Ureter (tissue), 1 donor: ENCODE data around the gene FAM3B. TPM values are rescaled to one million over a fixed set of nuclear protein-coding genes. Genes with fewer than 3 reads are reported as not detected.
A peak's percentile ranks its signal among the peaks of the same experiment; 100 is the strongest.
"Not testable (repeated sequence)": the region's sequence is repeated elsewhere in the genome, so short reads cannot be mapped to it uniquely, and the experiment has no call there.

Source experiments
- DNase-seq: peaks from one replicate; pipeline ENCODE4 v3.0.0-alpha.2; 2020; ENCODE audit warnings: low spot score
- total RNA-seq: library from RNA; stranded (reverse); gene quantifications from one replicate; pipeline ENCODE4 v1.2.4, GENCODE V29; 2023
- donor health status: DM: yes; HTN: yes; CAD: no.

FAM3B gene
- total RNA-seq, 1 donor from 2014 or later: 116 TPM

DNA sequence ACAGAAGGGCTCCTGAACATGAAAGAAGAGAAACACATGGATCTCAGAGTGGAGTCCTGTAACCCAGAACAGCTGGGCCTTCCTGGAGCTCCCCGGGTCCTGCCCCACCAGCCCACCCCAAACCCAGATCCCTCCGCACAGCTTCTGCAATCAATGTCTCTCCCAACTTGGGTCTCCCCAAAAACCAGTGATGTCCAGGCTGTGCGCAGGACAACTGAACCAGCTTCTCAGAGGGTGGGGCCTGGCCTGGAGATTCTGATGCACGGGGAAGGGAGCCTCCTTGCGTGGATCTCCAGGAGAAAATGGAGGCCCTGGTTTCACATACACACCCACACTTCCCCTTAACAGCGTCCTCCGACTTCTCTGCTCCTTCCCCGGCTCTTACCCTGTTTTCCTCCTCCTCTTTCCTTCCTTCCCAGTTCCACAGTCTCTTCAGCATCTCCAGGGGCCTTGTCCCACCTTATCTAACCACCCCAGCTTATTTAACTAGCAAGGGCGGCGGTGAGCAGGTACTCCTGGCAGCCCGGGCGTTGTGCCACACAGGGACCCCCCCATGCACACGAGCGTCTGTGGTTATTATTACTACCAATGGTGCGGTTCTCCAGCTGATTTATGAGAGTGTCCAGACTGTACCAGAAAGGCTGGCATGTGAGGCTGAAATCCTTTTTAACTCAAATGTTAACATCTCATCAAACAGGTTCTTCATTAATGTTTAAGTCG, 34.0 kb downstream of the FAM3B start:
- DNase-seq: no peak

DNA sequence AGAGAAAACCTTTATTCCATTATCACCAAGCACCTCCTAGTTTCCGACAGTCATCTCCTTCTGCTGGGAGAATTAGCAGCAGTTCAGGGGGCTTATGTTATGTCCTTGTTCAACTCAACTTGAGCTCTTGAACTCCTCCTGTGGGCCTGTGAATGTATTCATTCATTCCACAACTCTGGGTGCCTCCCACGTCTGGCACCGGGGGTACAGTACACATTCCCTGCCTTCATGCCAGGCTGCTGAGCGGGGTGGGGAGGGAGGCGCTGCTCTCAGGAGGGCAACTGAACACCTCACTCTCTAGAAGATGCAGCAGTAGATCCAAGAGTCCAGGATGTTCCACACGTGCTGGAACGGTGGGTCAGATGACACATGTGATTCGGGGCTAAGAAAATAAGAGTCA, 40.9 kb downstream of the FAM3B start:
- no peak for DNase-seq

DNA sequence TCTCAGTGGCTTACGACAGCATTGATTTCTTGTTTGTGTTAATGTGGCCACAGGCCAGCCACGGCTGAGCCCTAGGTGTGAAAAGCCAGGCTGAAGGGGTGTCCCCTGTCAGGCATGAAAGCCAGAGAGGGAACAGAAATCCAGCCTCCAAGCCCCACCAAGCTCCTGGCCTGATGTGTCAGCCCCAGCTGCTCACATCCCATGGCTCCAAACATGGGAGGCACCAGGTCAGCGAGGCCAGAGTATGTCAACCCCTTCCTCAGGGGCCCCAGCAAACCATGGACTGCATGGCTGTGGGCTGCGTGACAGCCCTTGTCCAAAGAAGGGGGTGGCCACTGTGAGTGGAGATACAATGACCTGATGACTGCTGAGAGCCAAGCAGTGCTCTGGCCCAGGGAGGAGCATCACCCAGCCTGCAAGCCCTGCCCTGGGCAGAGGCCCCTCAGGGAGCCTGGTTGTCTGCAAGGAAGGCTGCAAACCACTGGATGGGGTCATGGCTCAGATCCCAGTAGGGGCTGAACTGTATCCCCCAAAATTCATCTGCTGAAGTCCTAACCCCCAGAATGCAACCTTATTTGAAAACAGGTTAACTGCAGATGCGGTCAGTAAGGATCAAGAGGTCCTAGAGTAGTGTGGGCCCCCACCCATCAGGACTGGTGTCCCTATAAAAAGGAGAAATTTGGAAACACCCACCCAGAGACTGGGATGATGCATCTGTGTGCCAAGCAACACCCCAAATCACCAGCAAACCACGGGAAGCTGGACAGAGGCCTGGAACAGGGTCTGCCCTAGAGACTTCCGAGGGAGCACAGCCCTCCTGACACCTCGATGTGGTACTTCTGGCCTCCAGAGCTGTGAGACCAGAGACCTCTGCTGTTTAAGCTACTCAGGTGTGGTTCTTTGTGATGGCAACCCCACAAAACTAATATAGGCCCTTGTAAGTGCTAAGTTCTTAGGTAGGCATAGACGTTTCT, 41.9 kb downstream of the FAM3B start:
- DNase-seq: no peak

DNA sequence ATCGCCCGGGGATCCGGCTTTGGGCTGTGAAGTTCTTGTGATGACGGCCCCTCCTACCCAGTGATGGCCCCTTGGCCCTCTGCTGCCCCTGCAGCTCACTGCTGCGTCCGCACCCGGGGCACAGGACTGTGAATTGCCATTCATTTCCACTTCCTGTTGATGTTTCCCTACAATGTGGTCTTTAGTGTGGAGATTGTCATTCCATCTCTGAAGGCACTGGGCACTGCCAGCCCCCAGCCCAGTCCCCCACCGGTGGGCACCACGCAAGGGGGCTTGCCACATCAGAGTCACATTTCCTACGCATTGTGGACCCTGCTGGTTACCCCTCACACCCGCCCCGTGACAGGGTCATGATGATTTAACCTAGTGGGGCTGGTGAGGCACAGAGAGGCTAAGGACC, 42.7 kb downstream of the FAM3B start:
- no peak for DNase-seq

DNA sequence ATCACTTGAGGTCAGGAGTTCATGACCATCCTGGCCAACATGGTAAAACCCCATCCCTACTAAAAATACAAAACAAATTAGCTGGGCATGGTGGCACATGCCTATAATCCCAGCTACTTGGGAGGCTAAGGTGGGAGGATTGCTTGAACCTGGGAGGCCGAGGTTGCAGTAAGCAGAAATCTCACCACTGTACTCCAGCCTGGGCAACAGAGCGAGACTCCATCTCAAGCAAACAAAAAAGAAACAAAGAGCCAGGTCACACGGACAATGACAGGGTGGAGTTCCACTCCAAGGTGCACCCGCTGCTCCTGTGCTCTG, 43.1 kb downstream of the FAM3B start:
- not testable (repeated sequence) for DNase-seq

DNA sequence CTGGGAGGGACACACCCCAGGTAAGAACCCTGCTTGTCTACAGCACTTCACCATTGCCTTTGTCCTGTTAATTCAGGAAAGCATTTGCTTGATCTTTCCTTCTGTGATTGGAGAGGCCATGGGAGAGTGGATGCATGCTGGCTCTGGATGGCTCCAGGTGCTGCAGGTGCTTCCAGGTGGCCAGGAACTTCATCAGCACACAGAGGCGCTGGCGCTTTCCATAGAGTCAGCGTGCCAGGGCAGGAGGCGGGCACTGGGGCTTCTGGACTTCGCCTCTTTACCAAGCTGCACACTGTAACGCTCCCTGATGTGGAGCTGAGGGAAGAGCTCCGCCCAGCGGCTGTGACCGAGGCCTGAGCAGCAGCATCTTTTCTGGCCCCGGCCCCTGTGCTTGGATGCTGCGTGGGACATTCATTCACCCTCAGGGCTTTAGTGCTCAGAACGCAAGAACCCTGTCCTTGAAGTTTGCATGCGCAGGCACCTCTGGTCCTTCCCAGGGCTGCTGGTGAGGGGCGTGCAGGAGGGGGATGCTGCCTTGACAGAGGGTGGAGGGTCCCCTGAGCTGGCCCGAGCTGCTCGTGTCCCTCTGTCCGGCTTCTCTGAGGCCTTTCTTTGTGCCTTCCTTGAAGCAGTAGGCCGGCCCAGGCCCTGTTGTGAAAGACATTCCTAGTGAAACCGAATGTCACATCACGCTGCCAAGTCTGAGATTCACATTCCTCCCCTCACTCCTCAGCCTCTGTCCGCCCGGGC, 43.6 kb downstream of the FAM3B start:
- no peak for DNase-seq

DNA sequence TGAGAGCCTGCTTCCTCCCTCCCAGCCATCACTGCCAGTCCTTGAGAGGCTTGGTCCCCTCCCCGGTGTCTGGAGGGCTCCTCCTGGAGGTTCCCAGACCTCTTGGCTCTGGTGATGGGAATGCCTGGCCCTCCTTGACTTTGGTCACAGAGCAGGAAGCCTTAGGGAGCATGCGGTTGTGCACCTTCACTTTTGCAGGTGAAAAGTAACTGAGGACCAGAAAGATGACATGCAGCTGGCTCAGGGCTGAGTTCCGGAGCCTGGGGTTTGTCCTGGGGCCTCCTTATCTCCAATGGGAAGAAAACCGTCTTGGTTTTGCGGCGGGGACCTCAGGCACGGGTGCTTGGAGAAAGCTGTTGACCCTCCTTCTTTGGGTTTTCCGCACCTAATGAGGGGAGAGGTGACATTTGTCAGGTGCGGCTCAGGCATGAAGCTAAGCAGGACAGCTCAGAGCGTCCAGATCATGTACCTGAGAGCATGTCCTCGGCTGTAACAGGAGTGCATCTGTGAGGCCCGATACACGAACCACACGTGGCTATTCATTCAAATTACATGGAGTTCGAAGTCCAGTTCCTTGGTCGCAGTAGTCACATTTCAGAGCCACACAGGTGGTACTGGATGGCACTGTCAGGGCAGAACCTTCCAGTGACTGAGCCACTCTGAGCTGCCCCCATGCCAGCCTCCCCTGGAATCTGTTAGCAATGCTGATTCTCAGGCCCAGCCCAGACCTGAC, 44.6 kb downstream of the FAM3B start:
- DNase-seq: no peak

DNA sequence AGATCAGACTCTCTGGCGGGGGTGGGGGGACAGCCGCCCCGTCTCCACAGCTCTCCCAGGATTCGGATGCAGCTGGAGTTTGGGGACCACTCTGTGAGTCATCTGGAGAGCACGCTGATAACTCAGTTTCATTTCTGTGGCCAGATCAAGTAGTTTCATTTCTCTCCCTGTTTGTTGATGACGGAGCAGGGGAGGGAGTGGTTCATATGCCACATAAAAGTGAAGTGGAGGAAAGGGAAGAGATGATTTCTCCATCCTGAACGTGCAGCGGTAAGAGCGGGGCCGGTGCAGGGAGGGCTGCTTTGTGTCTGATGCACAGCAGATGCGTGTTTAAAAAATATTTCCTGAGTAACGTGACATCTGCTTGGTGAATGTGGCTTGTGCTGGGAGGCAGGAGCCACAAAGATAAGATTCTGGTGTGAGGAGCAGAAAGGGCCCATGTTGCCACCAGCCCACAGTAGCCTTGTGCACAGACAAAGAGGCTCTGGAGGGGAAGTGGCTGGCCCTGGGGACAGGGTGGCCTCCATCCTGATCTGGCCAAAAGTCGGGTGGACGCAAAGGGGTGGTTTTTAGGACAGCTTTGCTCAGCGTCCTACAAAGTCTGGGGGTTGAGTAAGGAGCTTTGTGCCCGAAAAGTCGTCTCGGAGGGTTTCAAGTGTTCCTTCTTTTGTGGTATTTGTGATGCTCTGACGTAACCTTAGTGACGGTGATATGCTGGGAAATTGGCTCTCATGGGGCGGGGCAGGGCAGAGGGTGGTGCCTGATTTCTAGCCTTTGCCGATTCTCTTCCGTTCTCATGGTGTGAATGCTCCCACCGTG, 45.4 kb downstream of the FAM3B start, which contains the start of gene MX2:
MX2 (plus strand) TSS at position 242 of the 819 bp plus-strand sequence. CDS start 14,880 bp downstream, outside the sequence.
- DNase-seq: peak; percentile 76

DNA sequence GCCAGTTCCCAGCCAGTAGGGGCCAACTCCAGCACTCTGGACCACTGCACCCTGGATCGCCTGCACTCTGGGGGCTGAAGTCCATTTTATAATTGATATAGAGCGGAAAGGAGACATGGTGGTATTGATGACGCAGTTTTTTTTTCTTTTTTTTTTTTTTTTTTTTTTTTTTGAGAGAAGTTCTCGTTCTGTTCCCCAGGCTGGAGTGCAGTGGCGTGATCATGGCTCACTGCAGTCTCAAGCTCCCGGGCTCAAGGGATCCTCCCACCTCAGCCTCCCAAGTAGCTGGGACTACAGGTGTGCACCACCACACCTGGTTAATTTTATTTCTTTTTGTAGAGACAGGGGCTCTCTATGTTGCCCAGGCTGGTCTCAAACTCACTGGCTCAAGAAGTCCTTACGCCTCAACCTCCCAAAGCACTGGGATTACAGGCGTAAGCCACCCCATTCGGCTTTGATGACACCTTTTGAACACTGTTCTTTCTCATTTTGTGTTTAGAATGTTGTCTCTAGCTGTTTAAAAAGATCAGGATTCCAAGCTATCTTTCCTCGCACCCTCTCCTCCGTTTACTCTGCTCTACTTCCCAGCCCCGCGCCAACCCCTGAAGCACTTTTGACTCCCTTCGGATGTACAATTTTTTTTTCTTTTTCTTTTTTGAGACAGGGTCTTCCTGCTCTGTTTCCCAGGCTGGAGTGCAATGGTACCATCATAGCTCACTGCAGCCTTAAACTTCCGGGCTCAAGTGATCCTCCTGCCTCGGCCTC, 46.2 kb downstream of the FAM3B start:
- DNase-seq: no peak

DNA sequence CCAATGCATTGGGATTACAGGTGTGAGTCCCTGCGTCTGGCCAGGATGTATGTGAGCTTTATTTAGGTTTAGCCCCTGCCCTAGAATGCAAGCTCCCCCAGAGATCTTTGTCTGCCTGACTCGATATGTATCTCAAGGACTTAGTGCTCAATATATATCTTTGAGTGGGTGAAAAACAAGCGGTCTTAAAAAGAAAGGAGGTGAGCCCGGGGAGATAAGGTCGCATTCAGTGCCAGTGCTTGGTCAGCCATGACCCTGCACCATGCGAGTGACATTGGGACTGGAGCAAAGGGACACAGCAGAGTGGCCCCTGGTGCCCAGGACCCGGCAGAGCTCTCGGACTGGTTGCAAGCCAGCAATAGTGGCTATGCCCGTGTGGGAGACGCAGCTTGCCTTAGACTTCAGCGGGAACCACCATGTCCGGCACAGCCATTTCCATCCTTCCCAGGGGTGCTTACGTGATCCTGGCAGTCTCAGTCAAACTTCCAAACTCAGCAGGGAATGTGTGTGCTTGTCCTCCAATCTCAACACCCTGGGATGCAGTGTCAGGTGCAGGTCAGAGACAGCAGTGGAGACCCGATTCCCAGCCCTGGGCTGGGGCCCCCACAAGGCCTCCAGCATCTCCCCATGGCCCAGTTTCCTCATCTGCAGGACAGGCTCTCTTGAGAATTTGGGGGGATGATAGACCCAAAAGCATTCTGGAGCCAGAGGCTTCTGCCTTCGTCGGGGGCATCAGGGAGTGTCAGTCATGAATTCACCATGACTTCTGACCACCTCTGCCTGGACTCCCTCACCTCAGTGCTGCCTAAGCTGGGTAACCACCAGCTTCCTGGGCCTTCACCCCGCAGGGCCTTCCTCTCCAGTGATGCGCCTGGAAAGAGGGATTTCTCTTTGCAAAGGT, 47.0 kb downstream of the FAM3B start:
- DNase-seq: no peak

DNA sequence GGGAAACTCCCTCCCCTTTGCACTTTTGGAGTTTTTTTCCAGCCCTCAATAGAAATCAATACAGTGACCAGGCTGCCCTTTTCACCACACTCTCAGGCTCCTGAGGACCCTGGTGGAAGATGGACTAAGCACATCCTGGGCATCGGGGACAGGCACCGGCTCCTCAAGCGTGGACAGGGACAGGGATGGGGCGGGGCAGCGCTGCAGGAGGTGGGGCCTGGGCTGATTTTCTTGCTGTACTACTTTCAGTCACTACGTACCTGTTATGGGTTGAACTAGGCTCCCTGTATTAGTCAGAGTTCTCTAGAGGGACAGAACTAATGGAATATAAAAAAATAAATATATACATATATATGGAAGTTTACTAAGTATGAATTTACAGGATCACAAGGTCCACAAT, 47.7 kb downstream of the FAM3B start:
- DNase-seq: no peak

DNA sequence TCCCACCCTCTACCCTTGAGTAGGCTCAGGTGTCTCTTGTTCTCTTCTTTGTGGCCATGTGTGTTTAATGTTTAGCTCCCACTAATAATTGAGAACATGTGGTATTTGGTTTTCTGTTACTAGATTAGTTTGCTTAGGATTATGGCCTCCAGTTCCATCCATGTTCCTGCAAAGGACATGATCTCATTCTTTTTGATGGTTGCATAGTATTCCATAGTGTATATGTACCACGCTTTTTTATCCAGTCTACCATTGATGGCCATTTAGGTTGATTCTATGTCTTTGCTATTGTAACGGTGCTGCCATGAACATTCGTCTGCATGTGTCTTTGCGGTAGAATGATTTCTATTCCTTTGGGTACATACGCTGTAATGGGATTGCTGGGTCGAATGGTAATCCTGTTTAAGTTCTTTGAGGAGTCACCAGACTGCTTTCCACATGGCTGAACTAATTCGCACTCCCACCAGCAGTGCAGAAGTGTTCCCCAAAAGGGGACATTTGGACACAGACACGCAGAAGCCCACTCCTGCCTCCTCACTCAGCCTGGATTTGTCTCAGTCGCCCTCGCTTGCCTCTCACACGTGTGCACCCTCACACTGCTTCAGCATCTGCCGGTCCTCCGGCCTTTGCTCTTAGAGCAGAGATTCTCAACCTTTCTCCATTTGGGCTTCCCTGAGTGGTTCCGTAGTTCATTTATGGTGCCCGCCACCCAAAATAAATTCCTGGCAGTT, 48.9 kb downstream of the FAM3B start:
- no peak for DNase-seq

DNA sequence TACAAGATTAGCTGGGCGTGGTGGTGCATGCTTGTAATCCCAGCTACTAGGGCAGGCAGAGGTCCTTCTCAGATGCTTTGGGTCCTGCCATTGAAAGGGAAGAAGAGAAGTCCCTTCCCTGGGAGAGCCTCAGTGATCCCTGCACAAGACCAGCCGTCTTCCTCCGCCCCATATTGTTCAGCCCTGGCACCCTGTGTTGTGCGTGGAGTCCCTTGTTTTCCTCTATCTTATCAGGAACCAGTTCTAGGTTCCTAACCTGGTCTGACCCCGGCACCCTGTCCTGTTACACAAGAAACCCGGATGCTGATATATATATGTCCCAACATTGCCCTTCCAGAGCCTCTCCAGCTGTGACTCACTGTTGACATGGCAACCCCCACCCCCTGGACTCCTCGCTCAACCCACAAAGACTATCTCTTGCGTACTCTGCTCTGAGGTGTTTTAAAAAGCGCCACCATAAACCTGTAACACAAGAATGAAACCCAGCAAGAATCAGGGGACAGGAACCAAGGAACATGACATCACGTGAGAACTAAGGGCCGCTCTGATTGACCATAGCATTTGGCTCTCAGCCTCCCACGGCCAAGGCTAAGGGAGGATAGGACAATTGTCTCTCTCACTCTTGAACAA, 50.0 kb downstream of the FAM3B start:
- peak; percentile 77 for DNase-seq

DNA sequence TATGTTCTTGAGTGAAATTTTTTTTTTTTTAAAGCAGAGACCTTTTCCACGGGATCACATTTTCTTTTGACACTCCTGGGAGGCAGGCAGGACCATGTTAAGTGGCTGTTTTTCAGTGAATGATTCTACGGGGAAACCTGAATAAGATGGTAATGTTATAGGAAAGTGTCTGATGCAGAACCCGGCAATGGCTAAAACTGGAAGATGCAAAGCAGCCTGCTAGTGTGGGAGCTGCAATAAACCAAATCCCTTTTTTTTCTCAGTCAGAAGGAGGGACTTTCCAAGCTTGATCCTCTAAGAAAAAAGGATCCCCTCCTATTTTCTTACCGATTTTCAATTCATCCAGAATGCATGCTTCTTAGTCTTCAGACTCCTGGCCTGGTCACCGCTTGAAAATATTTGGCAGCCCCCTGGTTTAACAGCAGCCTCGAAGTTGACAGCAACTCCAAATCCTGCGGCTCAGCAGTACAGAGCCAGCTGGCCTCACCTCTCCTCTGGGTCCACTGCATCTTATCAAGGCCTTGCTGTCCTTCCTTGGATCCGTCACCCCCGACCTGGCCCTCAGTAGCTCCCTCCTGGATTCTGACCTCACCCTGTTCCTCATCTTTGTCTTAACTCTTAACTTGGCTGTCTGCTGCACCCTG, 50.8 kb downstream of the FAM3B start:
- no peak for DNase-seq

DNA sequence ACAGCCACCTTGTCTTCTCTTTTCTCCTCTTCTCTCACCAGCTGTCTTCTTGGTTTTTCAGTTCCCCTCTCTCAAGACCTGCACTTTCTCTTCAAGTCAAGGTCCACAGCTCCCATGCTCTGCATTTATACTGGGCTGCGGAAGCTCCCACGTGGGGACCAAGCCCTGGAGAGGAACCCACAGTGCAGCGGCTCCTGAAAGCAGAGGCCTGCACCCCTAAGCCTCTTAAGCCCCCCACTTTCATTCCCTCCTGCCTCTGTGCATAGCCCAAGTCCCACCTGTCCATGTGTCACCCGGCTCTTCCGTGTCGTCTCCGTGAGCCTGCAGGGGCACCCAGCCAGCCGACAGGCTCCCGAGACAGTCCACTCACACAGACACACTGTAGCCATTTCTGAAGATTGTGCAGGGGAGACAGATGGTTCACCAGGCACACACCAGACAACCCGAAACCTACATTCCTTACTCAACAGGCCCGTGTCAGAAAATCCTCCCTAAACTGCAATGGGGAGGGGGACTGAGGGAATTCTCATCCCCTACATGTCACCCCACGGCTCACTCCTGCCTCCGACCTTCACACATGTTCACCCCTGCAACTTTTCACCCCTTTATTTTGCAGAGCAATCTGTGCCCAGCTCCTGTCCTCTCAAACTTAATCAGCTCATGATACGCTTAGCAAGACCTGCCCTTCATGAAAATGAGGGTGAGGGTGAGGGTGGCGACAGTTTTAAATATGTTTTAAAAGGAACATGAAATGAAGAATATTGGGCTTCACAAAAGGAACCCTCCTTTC, 51.5 kb downstream of the FAM3B start:
- no peak for DNase-seq

DNA sequence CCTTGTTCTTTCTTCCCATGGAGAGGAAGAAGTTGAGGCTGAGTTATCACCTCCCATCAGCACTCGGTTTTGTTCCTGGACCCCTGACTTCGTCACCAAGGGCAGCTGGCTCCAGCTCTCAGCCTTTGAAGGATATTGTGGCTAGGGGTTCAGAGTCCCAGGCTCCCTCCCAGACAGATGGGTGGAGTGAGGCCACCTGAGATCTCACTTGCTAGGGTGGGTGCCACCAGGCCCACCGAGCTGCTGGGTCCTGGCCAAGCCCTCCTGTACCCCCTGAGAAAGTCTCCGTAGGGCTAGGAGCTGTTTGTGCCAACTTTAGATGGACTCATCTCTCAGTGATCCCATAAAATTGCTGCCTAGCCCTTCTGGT, 52.1 kb downstream of the FAM3B start:
- DNase-seq: no peak
